GM19467 (cell line): ENCODE results near the gene HACL1.

Source experiments
- ATAC-seq: cut with Tn5 transposase; IDR thresholded peaks from one replicate; pipeline ENCODE4 v1.9.1; 2021; ENCODE audit warnings: mild to moderate bottlenecking, moderate library complexity; ENCODE audit not compliant: unreplicated experiment

The HACL1 gene

DNA sequence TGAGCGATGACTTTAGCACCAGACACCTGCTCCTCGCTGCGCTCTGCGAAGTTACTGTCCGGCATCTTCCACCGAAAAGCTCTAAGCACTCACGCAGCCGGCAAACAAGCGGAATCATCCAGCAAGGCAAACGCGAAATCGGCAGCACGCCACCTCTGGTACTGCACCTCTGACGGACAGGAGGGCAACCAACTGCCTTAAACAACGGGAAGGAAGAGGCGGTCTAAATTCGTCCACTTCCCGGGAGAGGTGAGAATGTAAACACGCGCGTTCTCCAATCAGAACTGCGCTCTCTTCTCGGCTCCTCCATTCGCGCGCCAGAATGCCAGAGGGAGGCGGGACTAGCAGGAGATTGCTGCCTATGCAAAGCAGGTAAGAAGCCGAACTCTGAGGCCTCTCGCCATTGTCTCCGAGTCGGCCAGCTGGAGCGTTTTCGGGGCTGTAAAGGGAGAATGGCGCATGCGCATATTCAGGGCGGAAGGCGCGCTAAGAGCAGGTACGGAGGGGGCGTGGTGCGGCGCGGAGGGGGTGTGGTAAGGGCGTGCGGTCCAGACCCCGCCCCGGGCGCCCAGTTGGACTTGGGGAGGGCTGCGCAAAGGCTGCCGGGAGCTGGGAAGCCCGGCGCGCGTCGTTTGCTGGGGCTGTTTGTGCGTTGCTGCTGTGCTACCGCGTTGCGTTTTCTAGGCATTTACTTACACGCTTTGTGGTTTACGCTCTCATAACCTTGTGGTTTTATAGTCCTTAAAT, at the start of gene HACL1, which contains the start of gene BTD:
Gene HACL1, minus strand, starts transcription at position 171 of the 747 bp plus-strand sequence. Its CDS starts 106 bp downstream, at position 65.
Gene BTD, plus strand, starts transcription at position 347 of the 747 bp plus-strand sequence. CDS start 33,695 bp downstream, outside the sequence.
- peak; percentile 91 for ATAC-seq

GRCh38 chr3:15649858-15650257, 48.5 kb upstream of the HACL1 start:
- ATAC-seq = no peak

DNA sequence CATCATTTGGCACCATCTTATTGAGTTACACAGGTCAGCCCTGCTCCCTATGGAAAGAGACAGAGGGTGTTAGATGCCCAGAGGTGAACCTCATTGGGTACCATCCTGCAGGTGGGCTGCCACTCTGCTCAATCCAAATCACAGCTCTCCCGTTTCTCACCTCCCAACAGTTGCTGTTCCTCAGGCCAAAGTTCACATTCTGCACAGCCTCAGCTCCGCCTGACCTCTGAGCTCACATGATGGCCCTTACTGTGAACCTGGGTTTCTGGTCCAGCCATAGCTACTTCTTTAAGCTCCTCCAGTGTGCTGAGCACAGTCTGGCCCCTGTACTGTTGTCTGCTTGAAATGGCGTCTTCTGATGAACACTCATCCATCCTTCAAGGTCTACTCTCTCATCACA, 48.0 kb upstream of the HACL1 start:
- no peak for ATAC-seq

GRCh38 chr3:15647611-15648167, 46.3 kb upstream of the HACL1 start:
- peak; percentile 91 for ATAC-seq

DNA sequence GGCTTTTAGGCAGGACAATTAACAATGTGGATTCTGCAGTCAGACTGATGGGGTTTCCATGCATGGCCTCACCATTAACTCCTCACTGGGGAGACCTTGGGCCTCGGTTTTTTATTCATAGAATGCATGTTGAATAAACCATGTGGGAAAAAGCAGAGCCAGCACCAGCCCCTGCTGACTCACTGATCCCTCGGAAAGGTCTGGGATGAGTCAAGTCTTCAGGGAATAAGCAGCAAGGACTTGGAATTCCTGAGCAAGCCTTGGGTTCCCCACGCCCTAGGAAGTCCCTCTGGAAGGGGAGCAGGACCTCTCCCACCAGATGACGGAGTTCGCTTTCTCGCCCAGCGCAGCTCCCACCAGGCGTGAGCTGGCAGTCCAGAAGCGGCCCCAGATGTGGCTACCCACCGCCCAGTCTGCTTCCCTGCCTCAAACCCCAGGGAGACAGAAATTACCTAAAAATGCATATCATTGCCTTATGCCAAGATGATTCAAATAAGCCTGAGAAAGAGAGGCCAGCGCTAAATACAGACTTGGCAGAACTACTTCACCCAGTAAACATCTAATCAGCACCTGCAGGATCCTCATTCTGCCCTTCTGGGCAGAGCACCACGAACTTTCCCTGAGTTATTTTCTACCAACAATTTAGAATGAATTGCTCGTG, 45.6 kb upstream of the HACL1 start:
- no peak for ATAC-seq

- no peak for ATAC-seq
Observed at GRCh38 chr3:15645740-15646501, 44.6 kb upstream of the HACL1 start.

- no peak for ATAC-seq
Observed at GRCh38 chr3:15645246-15645645, 43.9 kb upstream of the HACL1 start.

DNA sequence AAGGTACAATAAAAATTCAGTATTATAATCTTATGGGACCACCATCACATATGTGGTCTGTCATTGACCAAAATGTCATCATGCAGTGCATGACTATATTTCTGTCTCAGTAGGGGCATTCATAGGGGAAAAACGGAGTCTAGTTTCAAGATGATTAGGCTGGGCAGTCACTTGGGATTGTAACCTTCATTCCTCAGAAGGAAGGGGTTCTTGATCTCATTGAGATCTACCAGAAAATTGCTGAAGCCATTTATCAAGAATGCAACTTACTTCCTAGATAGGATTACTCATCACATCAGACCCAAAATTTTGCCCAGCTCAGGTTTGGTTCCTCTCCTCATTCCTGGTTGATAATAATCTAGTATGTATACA, 37.5 kb upstream of the HACL1 start:
- no peak for ATAC-seq

DNA sequence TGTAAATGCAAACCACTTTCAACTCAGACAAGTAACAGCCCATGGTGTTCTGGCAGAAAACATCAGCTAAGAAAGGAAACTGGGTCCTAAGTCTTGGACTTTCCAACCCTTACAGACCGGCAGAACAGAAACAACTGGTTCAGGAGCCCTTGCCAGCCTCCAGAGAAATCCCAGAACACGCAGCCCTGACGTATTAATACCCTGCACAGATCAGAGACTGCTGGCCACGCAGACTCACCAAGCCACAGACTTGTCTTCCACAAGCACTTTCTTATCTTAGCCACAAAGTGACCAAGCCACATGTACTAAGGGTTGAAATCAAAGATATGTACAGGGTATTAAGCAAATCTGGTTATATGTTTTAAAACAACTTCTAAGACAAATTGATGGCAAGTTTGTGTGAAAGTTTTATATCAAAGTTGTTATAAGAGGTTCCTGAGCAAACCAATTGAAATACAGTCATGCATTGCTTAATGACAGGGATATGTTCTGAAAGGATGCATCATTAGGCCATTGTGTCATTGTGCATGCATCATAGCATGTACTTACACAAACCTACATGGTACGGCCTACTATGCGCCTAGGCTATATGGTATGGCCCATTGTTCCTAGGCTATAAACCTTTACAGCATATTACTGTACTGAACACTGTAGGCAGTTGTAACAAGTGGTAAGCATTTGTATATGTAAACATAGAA, 37.0 kb upstream of the HACL1 start:
- ATAC-seq = no peak

DNA sequence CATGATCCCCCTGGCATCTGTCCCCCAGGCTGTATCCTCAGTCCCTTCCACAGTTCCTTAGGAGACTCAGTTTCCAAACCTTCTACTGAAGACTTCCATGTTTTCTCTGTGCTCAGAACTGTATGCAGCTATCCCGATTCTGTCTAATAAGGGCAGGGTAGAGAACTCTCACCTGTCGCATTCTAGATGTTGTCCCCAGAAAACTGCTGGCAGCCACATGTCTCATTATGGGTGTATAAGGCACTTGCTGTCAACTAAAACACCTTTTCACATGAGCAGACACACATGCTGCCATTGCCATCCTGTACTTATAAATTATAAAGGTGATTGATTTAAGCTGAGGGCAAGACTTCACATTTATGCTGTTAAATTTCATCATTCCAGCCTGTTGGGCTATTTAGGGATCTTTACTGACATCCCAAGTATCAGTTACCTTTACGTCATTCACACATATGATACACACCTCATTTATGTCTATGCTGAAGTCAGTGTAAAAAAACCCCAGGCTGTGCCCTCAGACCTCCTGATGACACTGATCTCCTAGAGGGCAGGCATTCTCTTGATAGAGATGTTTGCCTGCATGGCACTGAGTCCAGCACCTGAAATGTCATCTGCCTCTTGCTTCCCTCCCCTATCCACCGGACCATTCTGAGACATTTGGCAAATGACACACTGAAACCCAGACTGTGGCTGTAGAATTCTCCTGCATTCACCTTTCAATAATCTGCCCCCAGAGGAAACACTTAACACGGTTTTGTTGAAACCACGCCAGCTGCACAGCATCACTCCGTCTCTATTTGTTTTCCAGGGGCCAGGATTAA, 36.0 kb upstream of the HACL1 start:
- ATAC-seq = no peak

DNA sequence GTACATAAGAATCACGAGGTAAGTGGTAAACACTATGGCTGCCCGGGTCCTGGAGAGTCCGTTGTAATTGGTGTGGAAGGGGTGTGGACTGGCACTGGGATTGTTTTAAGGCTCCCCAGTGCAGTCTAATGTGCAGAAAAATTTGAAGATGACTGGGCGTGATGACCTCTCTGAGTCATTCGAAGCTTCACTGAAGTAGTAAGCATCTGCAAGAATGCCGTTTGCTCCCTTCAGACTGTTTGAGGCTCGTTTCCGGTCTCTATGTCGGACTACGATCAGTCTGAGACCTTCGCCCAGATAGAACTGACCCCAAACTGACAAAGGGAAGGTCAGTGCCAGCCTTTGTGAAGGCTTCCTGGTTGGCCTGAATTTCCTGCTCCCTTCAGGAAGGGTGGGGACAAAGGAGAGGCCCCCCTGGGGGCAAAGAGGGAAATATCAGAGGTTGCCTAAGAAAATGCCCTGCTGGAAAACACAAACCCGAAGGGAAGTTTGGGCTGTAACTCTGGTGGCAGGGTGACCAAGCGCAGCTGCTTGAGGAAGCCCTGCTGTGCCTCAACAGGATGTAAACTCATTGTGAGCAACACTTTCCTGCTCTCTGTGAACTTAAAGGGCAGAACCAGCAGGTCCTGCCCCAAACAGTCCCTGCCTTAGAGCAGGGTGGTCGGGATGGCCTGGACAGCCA, 34.8 kb upstream of the HACL1 start:
- ATAC-seq = no peak

- no peak for ATAC-seq
Observed at GRCh38 chr3:15635121-15635661, 33.8 kb upstream of the HACL1 start.

- no peak for ATAC-seq
Observed at GRCh38 chr3:15634671-15635070, 33.3 kb upstream of the HACL1 start.

DNA sequence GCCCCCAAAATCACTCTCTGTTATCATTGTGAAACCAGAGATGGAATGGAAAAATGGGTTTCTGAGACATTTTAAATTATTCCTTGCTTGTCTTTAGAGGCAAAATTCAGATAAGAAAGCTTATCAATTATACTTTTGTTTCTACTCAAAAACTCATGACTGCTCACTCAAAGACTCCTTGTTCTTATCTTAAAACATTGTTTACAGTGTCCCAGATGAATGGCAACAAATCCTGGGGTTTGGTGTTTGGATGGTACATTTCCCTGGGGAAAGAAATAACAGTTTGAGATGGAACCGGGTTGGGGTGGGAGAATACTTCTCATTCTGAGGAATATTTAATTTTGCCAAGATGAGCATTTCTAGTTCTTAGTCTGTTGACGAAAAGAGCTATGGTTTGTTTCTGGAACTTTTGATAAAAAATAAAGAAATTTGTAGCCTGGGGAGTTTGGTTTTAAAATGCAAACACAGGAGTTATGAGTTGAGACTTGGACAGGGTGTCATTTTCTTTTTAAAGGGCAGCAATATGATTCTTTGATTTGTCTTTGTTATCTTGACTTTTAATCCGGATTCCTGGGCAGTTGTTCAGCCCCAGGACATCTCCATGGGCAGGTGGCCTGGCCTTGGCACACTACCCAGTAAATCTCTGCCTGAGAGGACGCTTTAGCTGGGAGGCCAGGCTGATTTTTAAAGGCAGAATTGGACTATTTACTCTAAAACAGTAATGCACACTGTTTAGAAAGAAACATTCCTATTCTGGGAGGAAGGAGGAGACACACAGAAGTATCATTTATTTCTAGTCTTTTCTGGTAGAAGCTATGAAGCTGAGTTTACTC, 32.6 kb upstream of the HACL1 start:
- no peak for ATAC-seq

GRCh38 chr3:15633159-15633558, 31.8 kb upstream of the HACL1 start:
- no peak for ATAC-seq

- no peak for ATAC-seq
Observed at GRCh38 chr3:15632212-15632580, 30.8 kb upstream of the HACL1 start.

DNA sequence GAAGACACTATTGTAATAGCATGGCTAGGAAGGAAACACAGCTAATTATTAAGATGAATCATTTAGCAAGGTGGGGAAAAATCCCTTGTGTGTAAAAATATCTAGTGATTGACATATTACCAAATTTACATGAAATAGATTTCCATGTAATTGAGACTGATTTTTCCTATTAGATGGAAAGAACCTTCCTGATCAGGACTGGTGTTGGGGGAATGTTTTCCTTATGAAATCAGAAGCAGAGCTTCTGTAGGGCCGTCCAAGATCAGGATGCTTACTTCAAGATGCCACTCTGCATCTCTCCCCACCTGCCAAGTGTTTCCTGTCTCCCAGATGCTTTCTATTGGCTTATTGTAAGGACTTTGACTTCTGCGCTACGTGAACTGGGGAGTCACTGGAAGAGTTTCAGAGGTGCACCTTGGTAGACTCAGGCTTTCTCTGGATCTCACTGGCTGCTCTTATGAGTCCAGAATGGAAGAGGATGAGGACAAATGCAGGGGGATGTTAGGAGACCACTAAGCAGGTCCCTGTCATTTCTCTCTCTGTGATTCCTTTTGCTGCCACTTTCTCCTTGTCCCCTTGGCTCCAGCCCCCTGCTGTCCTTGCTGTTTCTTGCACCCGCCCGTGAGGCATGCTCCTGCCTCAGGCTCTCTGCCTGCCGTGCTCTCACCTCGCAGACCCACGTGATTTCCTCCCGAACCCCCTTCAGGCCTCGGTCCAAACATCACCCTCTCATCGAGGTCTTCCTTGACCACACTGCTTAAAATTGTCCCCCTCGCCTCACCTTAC, 30.2 kb upstream of the HACL1 start:
- no peak for ATAC-seq
